Colon (tissue), 2 donors: ENCODE measurements around the gene YIF1B.
"Not testable (repeated sequence)": the region's sequence is repeated elsewhere in the genome, so short reads cannot be mapped to it uniquely, and the experiment has no call there.

ENCODE experiments used
- FAIRE-seq: peaks from 2 replicates; lab custom pipeline; 2012; peaks lifted over from hg19 to GRCh38; lab: Jason Lieb, UNC
- donor health status: control.
- donor health status: control.

The YIF1B gene

GRCh38 chr19:38274739-38275138 lies 41.0 kb downstream of the YIF1B start:
- FAIRE-seq: no peak

- no peak for FAIRE-seq
Observed at GRCh38 chr19:38273499-38273898, 42.2 kb downstream of the YIF1B start.

GRCh38 chr19:38270587-38271167 lies 45.1 kb downstream of the YIF1B start:
- FAIRE-seq: no peak

GRCh38 chr19:38268539-38268938 lies 47.2 kb downstream of the YIF1B start:
- no peak for FAIRE-seq

- no peak for FAIRE-seq
Observed at GRCh38 chr19:38267761-38268483, 47.8 kb downstream of the YIF1B start.

- FAIRE-seq: no peak
Observed at GRCh38 chr19:38266981-38267597, 48.7 kb downstream of the YIF1B start.

GRCh38 chr19:38265921-38266429 lies 49.8 kb downstream of the YIF1B start:
- no peak for FAIRE-seq

- no peak for FAIRE-seq
Observed at GRCh38 chr19:38265213-38265861, 50.4 kb downstream of the YIF1B start.

GRCh38 chr19:38264486-38265212 lies 51.1 kb downstream of the YIF1B start, which contains the start of gene SPINT2:
Gene SPINT2, plus strand, starts transcription at chr19:38264573. Its CDS starts 320 bp downstream, at chr19:38264893.
- no peak for FAIRE-seq

- FAIRE-seq: no peak
Observed at GRCh38 chr19:38263689-38264485, 51.9 kb downstream of the YIF1B start.

- no peak for FAIRE-seq
Observed at GRCh38 chr19:38262585-38263268, 53.0 kb downstream of the YIF1B start.

GRCh38 chr19:38261942-38262341 lies 53.8 kb downstream of the YIF1B start:
- not testable (repeated sequence) for FAIRE-seq

GRCh38 chr19:38255383-38256014 lies 60.2 kb downstream of the YIF1B start:
- FAIRE-seq: no peak

GRCh38 chr19:38253788-38254187 lies 62.0 kb downstream of the YIF1B start:
- no peak for FAIRE-seq
